ENCODE results near the gene HOXD13.

- TF ChIP-seq CTCF (IDR thresholded peaks at IDR 0.05; ENCODE audit: extremely low read depth in 1 of 2, insufficient read depth in 1 of 2, low read depth in 1 of 2, low read length in 2 of 2) (peak in 1 of 2 donors; percentile 9), POLR2AphosphoS5 (IDR thresholded peaks at IDR 0.05; ENCODE audit: insufficient read depth, low read depth, low read length) (no peak), MAX (IDR thresholded peaks at IDR 0.05; ENCODE audit: insufficient read depth, insufficient read length) (no peak), EZH2 (IDR thresholded peaks at IDR 0.05; ENCODE audit: borderline replicate concordance, low read depth, low read length, severe bottlenecking) (peak; percentile 0)
These were observed 29.6 kb downstream of the HOXD13 start for GRCh38 chr2:176122052-176122682.
